SHP77 treated with DMSO at 0.1 percent for 48 hours (cell line): Measurements from ENCODE around the gene INTS15.
A peak's percentile ranks its signal among the peaks of the same experiment; 100 is the strongest.
"Not testable (repeated sequence)": the region's sequence is repeated elsewhere in the genome, so short reads cannot be mapped to it uniquely, and the experiment has no call there.

Experiments
- DNase-seq: peaks from one replicate; lab custom pipeline; 2025; lab: John Stamatoyannopoulos, UW

INTS15 gene

GRCh38 chr7:6577369-6578113 is 12.3 kb upstream of the INTS15 start, which contains the start of gene ZDHHC4:
TSS of gene ZDHHC4 (plus strand) at chr7:6577454. CDS start at chr7:6580562, 3,108 bp downstream.
- peak; percentile 82 for DNase-seq

GRCh38 chr7:6578114-6579084 is 11.4 kb upstream of the INTS15 start:
- DNase-seq: no peak

GRCh38 chr7:6579446-6579845 is 10.4 kb upstream of the INTS15 start:
- DNase-seq: no peak

GRCh38 chr7:6585746-6586432 is 3.9 kb upstream of the INTS15 start:
- DNase-seq: not testable (repeated sequence)

- no peak for DNase-seq
These were observed 1.3 kb upstream of the INTS15 start for GRCh38 chr7:6588566-6588965.

GRCh38 chr7:6589151-6589828 is 531 bp upstream of the INTS15 start:
- DNase-seq: no peak

- peak; percentile 5 for DNase-seq
These were observed 857 bp downstream of the INTS15 start for GRCh38 chr7:6590645-6591110.

GRCh38 chr7:6600093-6600492 is 10.3 kb downstream of the INTS15 start:
- DNase-seq: no peak

GRCh38 chr7:6604458-6604857 is 14.6 kb downstream of the INTS15 start:
- no peak for DNase-seq

GRCh38 chr7:6606866-6607583 is 17.2 kb downstream of the INTS15 start:
- DNase-seq: no peak

GRCh38 chr7:6607651-6608051 is 17.8 kb downstream of the INTS15 start:
- DNase-seq: no peak

GRCh38 chr7:6608081-6608480 is 18.3 kb downstream of the INTS15 start:
- no peak for DNase-seq

GRCh38 chr7:6608794-6609193 is 19.0 kb downstream of the INTS15 start:
- no peak for DNase-seq

- no peak for DNase-seq
These were observed 23.0 kb downstream of the INTS15 start for GRCh38 chr7:6612819-6613218.

GRCh38 chr7:6613706-6614105 is 23.9 kb downstream of the INTS15 start:
- DNase-seq: no peak

GRCh38 chr7:6614953-6615722 is 25.3 kb downstream of the INTS15 start, which contains the start of gene ZNF853:
TSS of gene ZNF853 (plus strand) at chr7:6615610. CDS start at chr7:6616175, 565 bp downstream.
- no peak for DNase-seq

GRCh38 chr7:6615723-6616555 is 26.1 kb downstream of the INTS15 start:
- peak; percentile 69 for DNase-seq

GRCh38 chr7:6616854-6617643 is 27.2 kb downstream of the INTS15 start:
- no peak for DNase-seq
